Measurements from ENCODE around the gene HIP1. TPM values are rescaled to one million over a fixed set of nuclear protein-coding genes. Genes with fewer than 3 reads are reported as not detected.
"Not testable (repeated sequence)": the region's sequence is repeated elsewhere in the genome, so short reads cannot be mapped to it uniquely, and the experiment has no call there.

Gene HIP1
- total and polyA plus RNA-seq, 4 donors, result 26.0 to 44.0 (median 35.3) TPM

DNA sequence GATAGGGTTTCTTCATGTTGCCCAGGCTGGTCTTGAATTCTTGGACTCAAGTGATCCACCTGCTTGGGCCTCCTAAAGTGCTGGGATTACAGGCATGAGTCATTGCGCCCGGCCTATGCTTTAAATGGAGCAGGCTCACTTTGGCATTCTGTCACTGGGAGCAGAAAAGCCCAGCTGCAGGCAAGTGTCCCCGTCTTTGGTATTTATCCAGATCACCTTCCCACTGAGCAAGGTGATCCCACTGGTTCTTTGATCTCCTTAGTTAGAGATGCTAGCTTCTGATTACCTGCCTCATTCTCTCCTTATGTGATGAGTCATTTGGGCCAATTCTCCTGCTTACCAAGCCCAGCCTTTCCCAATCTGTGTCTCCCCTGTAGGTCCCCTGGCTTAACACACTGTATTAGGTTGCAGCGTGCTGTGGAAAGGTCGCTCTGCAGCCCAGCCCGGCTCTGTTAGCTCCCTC is 207.4 kb downstream of the HIP1 start:
- H3K36me3 ChIP-seq (ENCODE audit: control insufficient read depth, insufficient read depth, low read length), result peaks cover 22% of the 10 kb centered on the region
- no peak for DNase-seq (ENCODE audit: low read depth in 4 of 6, low spot score in 6 of 6)
- no peaks in the 10 kb centered on the region for H3K9me3 ChIP-seq (ENCODE audit: control insufficient read depth, insufficient read depth, low read length)
- 59% methylated on average over 6 of the region's 6 CpGs for WGBS (ENCODE audit: insufficient coverage)
- H3K27me3 ChIP-seq (ENCODE audit: control insufficient read depth, insufficient read depth, low read length), result no peaks in the 10 kb centered on the region
- H3K27ac ChIP-seq (ENCODE audit: low read depth, low read length), result no peak overlapping the region
- H3K4me1 ChIP-seq (ENCODE audit: control insufficient read depth, insufficient read depth, low read length), result peaks cover 8% of the 10 kb centered on the region
- no peak overlapping the region for H3K4me3 ChIP-seq (ENCODE audit: low read depth, low read length)

DNA sequence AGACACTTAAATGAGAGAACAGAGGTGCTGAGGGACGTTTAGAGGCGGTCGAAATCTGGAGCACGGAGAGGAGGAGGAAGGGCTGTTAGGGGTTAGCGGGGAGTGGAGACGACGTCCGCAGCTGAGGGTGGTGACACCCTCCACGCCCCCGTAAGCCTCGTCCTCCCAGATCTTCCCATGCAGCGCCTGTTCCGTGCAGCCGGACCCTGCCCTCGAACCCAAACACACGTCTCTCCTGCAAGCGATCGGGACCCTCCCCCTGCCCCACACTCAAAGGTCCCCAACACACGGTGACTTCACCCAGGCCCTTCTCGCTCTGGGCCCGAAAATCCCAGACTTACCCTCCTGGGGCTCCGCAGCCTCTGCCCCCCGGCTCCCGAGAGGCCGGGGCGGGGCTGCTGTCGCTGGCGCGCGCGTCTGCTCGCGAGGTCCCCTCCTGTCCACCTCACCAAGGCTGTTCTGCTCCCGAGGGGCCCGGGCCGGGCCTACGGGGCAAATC is 211.5 kb downstream of the HIP1 start:
- Histone ChIP-seq H3K4me3 (ENCODE audit: low read depth, low read length) (peak overlapping the region; percentile 66), H3K36me3 (ENCODE audit: control insufficient read depth, insufficient read depth, low read length) (peaks cover 13% of the 10 kb centered on the region), H3K27ac (ENCODE audit: low read depth, low read length) (peak overlapping the region; percentile 57), H3K4me1 (ENCODE audit: control insufficient read depth, insufficient read depth, low read length) (peaks cover 12% of the 10 kb centered on the region)
- H3K27me3 ChIP-seq (ENCODE audit: control insufficient read depth, insufficient read depth, low read length); DNase-seq (ENCODE audit: low read depth in 4 of 6, low spot score in 6 of 6); H3K9me3 ChIP-seq (ENCODE audit: control insufficient read depth, insufficient read depth, low read length): not testable (repeated sequence)
- WGBS (ENCODE audit: insufficient coverage), result 0% methylated on average over 31 of the region's 37 CpGs

GRCh38 chr7:75521727-75522126 is 217.0 kb downstream of the HIP1 start:
- H3K4me3 ChIP-seq (ENCODE audit: low read depth, low read length); DNase-seq (ENCODE audit: low read depth in 4 of 6, low spot score in 6 of 6); H3K27me3 ChIP-seq (ENCODE audit: control insufficient read depth, insufficient read depth, low read length); H3K9me3 ChIP-seq (ENCODE audit: control insufficient read depth, insufficient read depth, low read length); H3K4me1 ChIP-seq (ENCODE audit: control insufficient read depth, insufficient read depth, low read length); H3K27ac ChIP-seq (ENCODE audit: low read depth, low read length): not testable (repeated sequence)
- H3K36me3 ChIP-seq (ENCODE audit: control insufficient read depth, insufficient read depth, low read length), result peaks cover 13% of the 10 kb centered on the region

GRCh38 chr7:75518842-75519241 is 219.9 kb downstream of the HIP1 start:
- not testable (repeated sequence) for H3K36me3 ChIP-seq (ENCODE audit: control insufficient read depth, insufficient read depth, low read length); H3K4me3 ChIP-seq (ENCODE audit: low read depth, low read length); H3K27me3 ChIP-seq (ENCODE audit: control insufficient read depth, insufficient read depth, low read length); H3K27ac ChIP-seq (ENCODE audit: low read depth, low read length); H3K4me1 ChIP-seq (ENCODE audit: control insufficient read depth, insufficient read depth, low read length); DNase-seq (ENCODE audit: low read depth in 4 of 6, low spot score in 6 of 6); H3K9me3 ChIP-seq (ENCODE audit: control insufficient read depth, insufficient read depth, low read length)
- 80% methylated on average over 1 of the region's 2 CpGs for WGBS (ENCODE audit: insufficient coverage)

- DNase-seq (ENCODE audit: low read depth in 4 of 6, low spot score in 6 of 6); H3K9me3 ChIP-seq (ENCODE audit: control insufficient read depth, insufficient read depth, low read length); H3K4me1 ChIP-seq (ENCODE audit: control insufficient read depth, insufficient read depth, low read length); H3K36me3 ChIP-seq (ENCODE audit: control insufficient read depth, insufficient read depth, low read length); H3K4me3 ChIP-seq (ENCODE audit: low read depth, low read length); H3K27ac ChIP-seq (ENCODE audit: low read depth, low read length); H3K27me3 ChIP-seq (ENCODE audit: control insufficient read depth, insufficient read depth, low read length): not testable (repeated sequence)
- no CpG with 5 or more reads among the region's 4 CpGs for WGBS (ENCODE audit: insufficient coverage)
These were observed 229.7 kb downstream of the HIP1 start for GRCh38 chr7:75509033-75509432.

GRCh38 chr7:75492020-75492419 is 246.7 kb downstream of the HIP1 start, which contains the start of gene SPDYE5:
Gene SPDYE5 (plus strand): TSS chr7:75492320. CDS start chr7:75494048, 1,728 bp downstream.
- not testable (repeated sequence) for H3K4me1 ChIP-seq (ENCODE audit: control insufficient read depth, insufficient read depth, low read length); DNase-seq (ENCODE audit: low read depth in 4 of 6, low spot score in 6 of 6); H3K27ac ChIP-seq (ENCODE audit: low read depth, low read length); H3K36me3 ChIP-seq (ENCODE audit: control insufficient read depth, insufficient read depth, low read length); H3K4me3 ChIP-seq (ENCODE audit: low read depth, low read length); H3K9me3 ChIP-seq (ENCODE audit: control insufficient read depth, insufficient read depth, low read length); H3K27me3 ChIP-seq (ENCODE audit: control insufficient read depth, insufficient read depth, low read length)
- WGBS (ENCODE audit: insufficient coverage), result 100% methylated on average over 1 of the region's 6 CpGs

DNA sequence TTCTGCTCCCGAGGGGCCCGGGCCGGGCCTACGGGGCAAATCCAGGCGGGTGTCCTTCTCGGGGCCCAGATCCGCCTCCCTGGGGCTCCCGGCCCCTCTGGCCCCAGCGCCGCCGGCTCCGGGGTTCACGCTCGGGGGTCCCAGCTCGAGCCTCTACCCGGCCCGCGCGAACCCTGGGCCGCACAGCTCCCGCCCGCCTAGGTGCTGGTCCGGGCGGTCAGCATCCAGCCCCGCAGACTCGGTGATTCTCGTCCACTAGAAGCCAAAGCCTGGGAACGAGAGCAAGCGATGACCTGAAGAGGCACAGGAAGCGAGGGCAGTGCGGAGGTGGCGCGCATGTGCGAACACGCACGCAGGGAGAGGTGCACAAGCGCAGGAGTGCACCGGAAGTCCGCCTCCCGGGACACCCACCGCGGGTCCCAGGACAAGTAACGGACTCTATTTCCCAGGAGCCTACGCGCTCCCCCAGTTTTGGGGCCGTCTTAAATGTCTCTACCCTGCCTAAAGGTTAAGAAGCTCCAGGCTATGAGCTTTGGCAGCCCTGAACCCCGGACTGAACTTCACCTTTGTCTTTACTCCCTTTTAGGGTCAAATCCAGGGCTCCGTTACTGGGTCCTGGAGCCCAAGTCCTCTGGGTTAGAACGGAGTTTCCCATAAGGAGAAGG is 252.6 kb downstream of the HIP1 start, which contains the start of gene POM121C:
POM121C (minus strand) TSS at position 321 of the 665 bp plus-strand sequence. CDS start 44,803 bp downstream, outside the sequence.
- H3K9me3 ChIP-seq (ENCODE audit: control insufficient read depth, insufficient read depth, low read length); H3K27me3 ChIP-seq (ENCODE audit: control insufficient read depth, insufficient read depth, low read length); H3K4me1 ChIP-seq (ENCODE audit: control insufficient read depth, insufficient read depth, low read length); H3K36me3 ChIP-seq (ENCODE audit: control insufficient read depth, insufficient read depth, low read length): not testable (repeated sequence)
- Histone ChIP-seq H3K27ac (ENCODE audit: low read depth, low read length) (peak within 1 kb of the TSS; percentile 71), H3K4me3 (ENCODE audit: low read depth, low read length) (peak within 1 kb of the TSS; percentile 63)
- DNase-seq (ENCODE audit: low read depth in 4 of 6, low spot score in 6 of 6), result peak; percentile 70 to 97 (median 82)
- under 1% methylated on average over 49 of the region's 49 CpGs for WGBS (ENCODE audit: insufficient coverage)

DNA sequence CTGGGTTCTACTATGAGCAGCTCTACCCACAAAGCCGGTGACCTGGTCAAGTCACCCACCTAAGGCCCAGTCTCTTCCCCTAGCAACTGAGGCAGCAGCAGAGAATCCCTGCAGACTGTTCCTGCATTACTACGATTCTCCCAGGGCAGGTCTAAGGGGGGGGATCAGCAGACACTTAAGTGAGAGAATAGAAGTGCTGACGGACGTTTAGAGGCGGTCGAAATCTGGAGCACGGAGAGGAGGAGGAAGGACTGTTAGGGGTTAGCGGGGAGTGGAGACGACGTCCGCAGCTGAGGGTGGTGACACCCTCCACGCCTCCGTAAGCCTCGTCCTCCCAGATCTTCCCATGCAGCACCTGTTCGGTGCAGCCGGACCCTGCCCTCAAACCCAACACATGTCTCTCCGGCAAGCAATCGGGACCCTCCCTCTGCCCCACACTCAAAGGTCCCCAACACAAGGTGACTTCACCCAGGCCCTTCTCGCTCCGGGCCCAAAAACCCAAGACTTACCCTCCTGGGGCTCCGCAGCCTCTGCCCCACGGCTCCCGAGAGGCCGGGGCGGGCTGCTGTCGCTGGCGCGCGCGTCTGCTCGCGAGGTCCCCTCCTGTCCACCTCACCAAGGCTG is 253.3 kb downstream of the HIP1 start:
- WGBS (ENCODE audit: insufficient coverage), result 0% methylated on average over 15 of the region's 32 CpGs
- not testable (repeated sequence) for H3K9me3 ChIP-seq (ENCODE audit: control insufficient read depth, insufficient read depth, low read length); H3K4me1 ChIP-seq (ENCODE audit: control insufficient read depth, insufficient read depth, low read length); H3K27ac ChIP-seq (ENCODE audit: low read depth, low read length); H3K27me3 ChIP-seq (ENCODE audit: control insufficient read depth, insufficient read depth, low read length); H3K36me3 ChIP-seq (ENCODE audit: control insufficient read depth, insufficient read depth, low read length)
- DNase-seq (ENCODE audit: low read depth in 4 of 6, low spot score in 6 of 6), result peak in 2 of 6 donors; percentile 0 to 1
- peak overlapping the region; percentile 63 for H3K4me3 ChIP-seq (ENCODE audit: low read depth, low read length)

Data from spinal cord (tissue), 10 donors.